ENCODE data around the gene AP3D1. TPM values are rescaled to one million over a fixed set of nuclear protein-coding genes. Genes with fewer than 3 reads are reported as not detected.

Gene AP3D1
- total RNA-seq, 1 donor from 2014 or later, result 169 TPM

DNA sequence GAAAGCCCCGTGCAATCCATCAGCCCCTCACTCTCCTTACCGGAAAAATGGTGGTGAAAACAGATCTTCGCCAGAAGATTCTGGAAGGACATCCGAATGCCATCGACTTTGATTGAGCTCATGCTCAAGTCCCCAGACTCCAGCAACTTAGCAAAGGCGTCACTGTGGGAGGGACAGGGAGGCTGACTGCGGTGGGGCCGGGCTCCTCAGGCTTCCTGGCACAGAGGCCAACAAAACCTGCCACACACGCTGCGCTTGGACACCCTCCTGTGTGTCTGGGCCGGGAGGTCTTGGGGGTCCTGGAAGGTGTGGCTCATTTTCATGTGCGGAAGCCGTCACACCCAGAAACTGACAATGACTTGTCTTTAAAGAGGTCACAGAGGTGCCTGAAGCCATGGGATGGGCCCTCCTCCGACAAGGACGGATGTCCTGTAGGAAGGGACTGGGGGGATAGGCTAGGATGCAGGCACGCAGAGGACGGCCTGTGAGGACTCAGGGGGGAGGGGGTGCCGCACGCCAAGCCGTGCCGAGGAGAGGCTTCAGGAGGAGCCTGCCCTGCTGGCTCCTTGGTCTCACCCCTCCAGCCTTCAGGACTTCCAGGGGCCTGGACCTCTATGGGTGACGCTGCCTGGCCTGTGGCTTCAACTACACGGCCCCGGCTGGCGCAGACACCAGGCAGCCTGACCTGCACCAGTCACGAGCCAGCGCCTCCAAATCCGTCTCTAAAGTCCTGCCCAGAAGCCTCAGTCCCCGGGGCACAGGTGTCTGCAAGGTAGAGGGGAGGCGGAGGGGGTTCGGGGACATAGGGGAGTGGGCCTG lies 42.1 kb downstream of the AP3D1 start:
- Mint-ChIP-seq H3K4me1 (ENCODE audit: unreplicated experiment) (peaks cover under 1% of the 10 kb centered on the region), H3K36me3 (ENCODE audit: low read depth, unreplicated experiment) (peaks cover 60% of the 10 kb centered on the region), H3K4me3 (ENCODE audit: unreplicated experiment) (peak overlapping the region; percentile 53), H3K27ac (ENCODE audit: unreplicated experiment) (no peak overlapping the region), H3K27me3 (ENCODE audit: unreplicated experiment) (peaks cover 14% of the 10 kb centered on the region), H3K9me3 (ENCODE audit: unreplicated experiment) (no peaks in the 10 kb centered on the region)
- TF ChIP-seq, protein P1, sequence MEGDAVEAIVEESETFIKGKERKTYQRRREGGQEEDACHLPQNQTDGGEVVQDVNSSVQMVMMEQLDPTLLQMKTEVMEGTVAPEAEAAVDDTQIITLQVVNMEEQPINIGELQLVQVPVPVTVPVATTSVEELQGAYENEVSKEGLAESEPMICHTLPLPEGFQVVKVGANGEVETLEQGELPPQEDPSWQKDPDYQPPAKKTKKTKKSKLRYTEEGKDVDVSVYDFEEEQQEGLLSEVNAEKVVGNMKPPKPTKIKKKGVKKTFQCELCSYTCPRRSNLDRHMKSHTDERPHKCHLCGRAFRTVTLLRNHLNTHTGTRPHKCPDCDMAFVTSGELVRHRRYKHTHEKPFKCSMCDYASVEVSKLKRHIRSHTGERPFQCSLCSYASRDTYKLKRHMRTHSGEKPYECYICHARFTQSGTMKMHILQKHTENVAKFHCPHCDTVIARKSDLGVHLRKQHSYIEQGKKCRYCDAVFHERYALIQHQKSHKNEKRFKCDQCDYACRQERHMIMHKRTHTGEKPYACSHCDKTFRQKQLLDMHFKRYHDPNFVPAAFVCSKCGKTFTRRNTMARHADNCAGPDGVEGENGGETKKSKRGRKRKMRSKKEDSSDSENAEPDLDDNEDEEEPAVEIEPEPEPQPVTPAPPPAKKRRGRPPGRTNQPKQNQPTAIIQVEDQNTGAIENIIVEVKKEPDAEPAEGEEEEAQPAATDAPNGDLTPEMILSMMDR (IDR thresholded peaks at IDR 0.05; ENCODE audit: unreplicated experiment), result no peak
- DNase-seq (ENCODE audit: low spot score), result no peak

DNA sequence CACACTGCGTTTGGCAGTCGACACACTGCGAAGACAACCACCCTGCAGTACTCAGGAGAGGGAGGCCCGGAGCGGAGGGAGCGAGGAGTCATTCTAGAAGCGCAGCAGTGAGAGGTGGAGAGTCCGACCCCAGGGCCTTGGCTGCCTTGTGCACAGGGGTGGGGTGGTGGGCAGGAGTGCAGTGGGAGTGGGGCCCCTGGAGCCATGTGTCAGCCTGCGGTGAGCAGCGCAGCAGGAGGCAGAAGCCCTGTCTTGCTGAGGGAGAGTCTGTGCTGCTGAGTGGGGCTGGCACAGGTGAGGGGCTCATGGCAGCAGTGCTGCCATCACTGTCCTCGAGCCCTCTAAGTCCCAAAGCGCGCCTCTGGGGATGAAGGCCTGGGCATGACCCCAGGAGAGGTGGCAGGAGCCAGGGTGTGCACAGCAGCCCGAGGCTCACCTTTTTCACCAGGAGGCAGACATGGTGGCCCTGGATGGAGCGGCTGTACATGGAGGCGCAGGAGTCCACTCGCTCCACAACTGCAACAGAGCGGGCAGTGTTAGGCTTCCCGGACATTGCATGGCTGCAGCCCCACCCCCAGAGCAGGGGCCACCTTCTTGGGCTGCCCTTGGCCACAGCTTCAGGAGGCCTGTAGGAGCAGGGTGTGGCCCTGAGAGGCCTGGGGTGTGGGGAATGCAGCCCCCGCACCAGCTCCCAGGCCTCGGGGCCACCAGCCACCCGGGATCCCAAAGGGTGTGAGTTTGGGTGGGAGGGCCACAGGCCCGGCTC lies 42.9 kb downstream of the AP3D1 start:
- Mint-ChIP-seq H3K4me3 (ENCODE audit: unreplicated experiment) (peak overlapping the region; percentile 79), H3K27ac (ENCODE audit: unreplicated experiment) (no peak overlapping the region), H3K4me1 (ENCODE audit: unreplicated experiment) (peaks cover 2% of the 10 kb centered on the region), H3K27me3 (ENCODE audit: unreplicated experiment) (peaks cover 19% of the 10 kb centered on the region), H3K9me3 (ENCODE audit: unreplicated experiment) (no peaks in the 10 kb centered on the region), H3K36me3 (ENCODE audit: low read depth, unreplicated experiment) (peaks cover 63% of the 10 kb centered on the region)
- no peak for DNase-seq (ENCODE audit: low spot score)
- TF ChIP-seq, protein P1 (IDR thresholded peaks at IDR 0.05; ENCODE audit: unreplicated experiment), result no peak

- peaks cover 2% of the 10 kb centered on the region for H3K4me1 Mint-ChIP-seq (ENCODE audit: unreplicated experiment)
- no peak overlapping the region for H3K27ac Mint-ChIP-seq (ENCODE audit: unreplicated experiment)
- no peak overlapping the region for H3K4me3 Mint-ChIP-seq (ENCODE audit: unreplicated experiment)
- TF ChIP-seq, protein P1 (IDR thresholded peaks at IDR 0.05; ENCODE audit: unreplicated experiment), result no peak
- H3K27me3 Mint-ChIP-seq (ENCODE audit: unreplicated experiment), result peaks cover 15% of the 10 kb centered on the region
- no peaks in the 10 kb centered on the region for H3K9me3 Mint-ChIP-seq (ENCODE audit: unreplicated experiment)
- DNase-seq (ENCODE audit: low spot score), result no peak
- H3K36me3 Mint-ChIP-seq (ENCODE audit: low read depth, unreplicated experiment), result peaks cover 51% of the 10 kb centered on the region
These were observed 48.2 kb downstream of the AP3D1 start for GRCh38 chr19:2103045-2103707.

GRCh38 chr19:2101417-2102335 lies 49.7 kb downstream of the AP3D1 start:
- peaks cover 38% of the 10 kb centered on the region for H3K36me3 Mint-ChIP-seq (ENCODE audit: low read depth, unreplicated experiment)
- H3K4me1 Mint-ChIP-seq (ENCODE audit: unreplicated experiment), result peaks cover 2% of the 10 kb centered on the region
- no peak for DNase-seq (ENCODE audit: low spot score)
- no peak overlapping the region for H3K4me3 Mint-ChIP-seq (ENCODE audit: unreplicated experiment)
- TF ChIP-seq, protein P1 (IDR thresholded peaks at IDR 0.05; ENCODE audit: unreplicated experiment), result no peak
- H3K27me3 Mint-ChIP-seq (ENCODE audit: unreplicated experiment), result peaks cover 13% of the 10 kb centered on the region
- H3K27ac Mint-ChIP-seq (ENCODE audit: unreplicated experiment), result no peak overlapping the region
- no peaks in the 10 kb centered on the region for H3K9me3 Mint-ChIP-seq (ENCODE audit: unreplicated experiment)

Measured in endothelial cell (in vitro differentiated cells).